WERI-Rb-1 (cell line): ENCODE results near the gene WBP2.

Source experiments
- DNase-seq: peaks from one replicate; pipeline ENCODE4 v3.0.0-alpha.2; 2020
- H3K27ac ChIP-seq: fragments of 250-450 bp; sonication (Bioruptor Pico); 2 replicates; pipeline ENCODE4 v1.5.1; 2020; ENCODE audit warnings: mild to moderate bottlenecking, moderate library complexity
- H3K27me3 ChIP-seq: fragments of 250-450 bp; sonication (Bioruptor Pico); 2 replicates; pipeline ENCODE4 v1.5.1; 2021; ENCODE audit warnings: mild to moderate bottlenecking, low read depth, moderate library complexity; ENCODE audit not compliant: insufficient read depth, severe bottlenecking
- H3K36me3 ChIP-seq: fragments of 250-450 bp; sonication (Bioruptor Pico); 2 replicates; pipeline ENCODE4 v1.5.1; 2020; ENCODE audit warnings: mild to moderate bottlenecking, moderate library complexity
- H3K4me3 ChIP-seq: 2 replicates; pipeline ENCODE4 v1.5.1; 2011; ENCODE audit warnings: low read depth, mild to moderate bottlenecking, control low read depth, low read length
- H3K9me3 ChIP-seq: fragments of 250-450 bp; sonication (Bioruptor Pico); 2 replicates; pipeline ENCODE4 v1.5.1; 2021; ENCODE audit warnings: mild to moderate bottlenecking, moderate library complexity; ENCODE audit not compliant: severe bottlenecking
- CTCF ChIP-seq: IDR thresholded peaks from 2 replicates; pipeline ENCODE4 v1.5.1; 2011; ENCODE audit warnings: low read depth, mild to moderate bottlenecking, control low read depth, inconsistent platforms, low read length

WBP2 gene

GRCh38 chr17:75895370-75896155 lies 40.4 kb upstream of the WBP2 start:
- Histone ChIP-seq H3K9me3 (no peaks in the 10 kb centered on the region), H3K4me3 (peak overlapping the region; percentile 69), H3K27me3 (no peaks in the 10 kb centered on the region), H3K27ac (peak overlapping the region; percentile 96), H3K36me3 (peaks cover 43% of the 10 kb centered on the region)
- DNase-seq: peak; percentile 66
- peak; percentile 69 for TF ChIP-seq CTCF

- Histone ChIP-seq H3K36me3 (peaks cover 42% of the 10 kb centered on the region), H3K27ac (peak overlapping the region; percentile 95), H3K4me3 (no peak overlapping the region), H3K9me3 (no peaks in the 10 kb centered on the region), H3K27me3 (no peaks in the 10 kb centered on the region)
- no peak for TF ChIP-seq CTCF
- peak; percentile 63 for DNase-seq
Measured at GRCh38 chr17:75894049-75894733, 39.1 kb upstream of the WBP2 start.

GRCh38 chr17:75893305-75894048 lies 38.3 kb upstream of the WBP2 start:
- Histone ChIP-seq H3K9me3 (no peaks in the 10 kb centered on the region), H3K27ac (peak overlapping the region; percentile 95), H3K4me3 (no peak overlapping the region), H3K27me3 (no peaks in the 10 kb centered on the region), H3K36me3 (peaks cover 36% of the 10 kb centered on the region)
- DNase-seq: no peak
- TF ChIP-seq CTCF: no peak

- DNase-seq: peak; percentile 69
- Histone ChIP-seq H3K27ac (peak overlapping the region; percentile 95), H3K36me3 (peaks cover 28% of the 10 kb centered on the region), H3K27me3 (no peaks in the 10 kb centered on the region), H3K9me3 (no peaks in the 10 kb centered on the region), H3K4me3 (no peak overlapping the region)
- TF ChIP-seq CTCF: no peak
Measured at GRCh38 chr17:75892556-75893224, 37.6 kb upstream of the WBP2 start.

GRCh38 chr17:75891605-75892555 lies 36.7 kb upstream of the WBP2 start:
- H3K9me3 ChIP-seq: no peaks in the 10 kb centered on the region
- 0 out of 2 replicates have a peak, but pooled peaks have one; percentile 26 for TF ChIP-seq CTCF
- peaks cover 23% of the 10 kb centered on the region for H3K36me3 ChIP-seq
- DNase-seq: peak; percentile 50
- peak overlapping the region; percentile 95 for H3K27ac ChIP-seq
- no peaks in the 10 kb centered on the region for H3K27me3 ChIP-seq
- H3K4me3 ChIP-seq: no peak overlapping the region
